ENCODE data around the gene CALY.

DNA sequence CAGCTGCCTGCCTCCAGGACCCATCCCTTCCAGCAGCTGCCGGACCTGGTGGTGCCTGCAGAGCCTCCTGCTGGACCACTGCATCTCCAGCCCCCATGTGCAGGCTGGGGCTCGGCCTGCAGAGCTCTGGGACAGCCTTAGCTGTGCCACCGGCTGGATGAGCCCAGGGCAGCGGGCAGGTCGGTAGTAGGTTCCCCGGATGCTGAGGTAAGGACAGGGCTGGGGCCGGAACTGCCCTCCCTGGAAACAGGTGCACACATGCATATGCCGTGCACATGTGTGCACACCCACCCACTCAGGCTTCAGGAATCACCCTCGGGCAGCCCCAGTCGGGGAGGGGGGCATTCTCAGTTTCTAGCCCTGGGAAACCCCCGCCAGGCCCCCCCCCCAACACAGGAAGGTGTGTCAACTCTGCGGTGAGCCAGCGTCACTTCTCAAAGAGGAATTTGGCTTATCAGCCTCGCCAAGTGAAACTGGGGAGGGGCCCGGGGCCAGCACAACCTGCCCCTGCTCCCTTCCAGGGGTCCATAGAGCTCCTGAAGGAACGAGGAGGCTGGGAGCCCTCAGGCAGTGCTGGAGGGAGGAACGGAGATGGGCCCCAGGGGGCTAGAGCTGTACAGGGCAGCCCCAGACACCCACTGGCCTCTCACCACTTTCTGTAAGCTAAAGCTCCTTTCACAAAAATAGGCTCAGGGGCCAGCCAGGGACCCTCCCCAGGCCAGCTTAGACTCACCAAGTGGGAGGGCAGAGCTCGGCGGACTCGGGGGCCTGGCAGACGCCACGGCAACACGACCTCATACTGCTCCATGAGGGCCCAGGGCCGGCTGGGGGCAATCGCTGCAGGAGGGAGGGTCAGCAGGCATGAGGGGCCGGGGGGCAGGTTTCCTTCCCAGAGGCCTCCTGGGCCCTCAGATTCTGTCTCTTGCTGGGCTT is 61.7 kb downstream of the CALY start:
- TF ChIP-seq, protein P1, sequence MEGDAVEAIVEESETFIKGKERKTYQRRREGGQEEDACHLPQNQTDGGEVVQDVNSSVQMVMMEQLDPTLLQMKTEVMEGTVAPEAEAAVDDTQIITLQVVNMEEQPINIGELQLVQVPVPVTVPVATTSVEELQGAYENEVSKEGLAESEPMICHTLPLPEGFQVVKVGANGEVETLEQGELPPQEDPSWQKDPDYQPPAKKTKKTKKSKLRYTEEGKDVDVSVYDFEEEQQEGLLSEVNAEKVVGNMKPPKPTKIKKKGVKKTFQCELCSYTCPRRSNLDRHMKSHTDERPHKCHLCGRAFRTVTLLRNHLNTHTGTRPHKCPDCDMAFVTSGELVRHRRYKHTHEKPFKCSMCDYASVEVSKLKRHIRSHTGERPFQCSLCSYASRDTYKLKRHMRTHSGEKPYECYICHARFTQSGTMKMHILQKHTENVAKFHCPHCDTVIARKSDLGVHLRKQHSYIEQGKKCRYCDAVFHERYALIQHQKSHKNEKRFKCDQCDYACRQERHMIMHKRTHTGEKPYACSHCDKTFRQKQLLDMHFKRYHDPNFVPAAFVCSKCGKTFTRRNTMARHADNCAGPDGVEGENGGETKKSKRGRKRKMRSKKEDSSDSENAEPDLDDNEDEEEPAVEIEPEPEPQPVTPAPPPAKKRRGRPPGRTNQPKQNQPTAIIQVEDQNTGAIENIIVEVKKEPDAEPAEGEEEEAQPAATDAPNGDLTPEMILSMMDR (IDR thresholded peaks at IDR 0.05): no peak
- TF ChIP-seq, protein P2, sequence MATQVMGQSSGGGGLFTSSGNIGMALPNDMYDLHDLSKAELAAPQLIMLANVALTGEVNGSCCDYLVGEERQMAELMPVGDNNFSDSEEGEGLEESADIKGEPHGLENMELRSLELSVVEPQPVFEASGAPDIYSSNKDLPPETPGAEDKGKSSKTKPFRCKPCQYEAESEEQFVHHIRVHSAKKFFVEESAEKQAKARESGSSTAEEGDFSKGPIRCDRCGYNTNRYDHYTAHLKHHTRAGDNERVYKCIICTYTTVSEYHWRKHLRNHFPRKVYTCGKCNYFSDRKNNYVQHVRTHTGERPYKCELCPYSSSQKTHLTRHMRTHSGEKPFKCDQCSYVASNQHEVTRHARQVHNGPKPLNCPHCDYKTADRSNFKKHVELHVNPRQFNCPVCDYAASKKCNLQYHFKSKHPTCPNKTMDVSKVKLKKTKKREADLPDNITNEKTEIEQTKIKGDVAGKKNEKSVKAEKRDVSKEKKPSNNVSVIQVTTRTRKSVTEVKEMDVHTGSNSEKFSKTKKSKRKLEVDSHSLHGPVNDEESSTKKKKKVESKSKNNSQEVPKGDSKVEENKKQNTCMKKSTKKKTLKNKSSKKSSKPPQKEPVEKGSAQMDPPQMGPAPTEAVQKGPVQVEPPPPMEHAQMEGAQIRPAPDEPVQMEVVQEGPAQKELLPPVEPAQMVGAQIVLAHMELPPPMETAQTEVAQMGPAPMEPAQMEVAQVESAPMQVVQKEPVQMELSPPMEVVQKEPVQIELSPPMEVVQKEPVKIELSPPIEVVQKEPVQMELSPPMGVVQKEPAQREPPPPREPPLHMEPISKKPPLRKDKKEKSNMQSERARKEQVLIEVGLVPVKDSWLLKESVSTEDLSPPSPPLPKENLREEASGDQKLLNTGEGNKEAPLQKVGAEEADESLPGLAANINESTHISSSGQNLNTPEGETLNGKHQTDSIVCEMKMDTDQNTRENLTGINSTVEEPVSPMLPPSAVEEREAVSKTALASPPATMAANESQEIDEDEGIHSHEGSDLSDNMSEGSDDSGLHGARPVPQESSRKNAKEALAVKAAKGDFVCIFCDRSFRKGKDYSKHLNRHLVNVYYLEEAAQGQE (IDR thresholded peaks at IDR 0.05): no peak
- TF ChIP-seq ZSCAN20 (CRISPR knock-in tag; IDR thresholded peaks at IDR 0.05) (no peak), MYC (IDR thresholded peaks at IDR 0.05; ENCODE audit: borderline replicate concordance, low read length) (no peak), MAZ (IDR thresholded peaks at IDR 0.05; ENCODE audit: borderline replicate concordance, low read depth, low read length) (no peak), MAFK (IDR thresholded peaks at IDR 0.05; ENCODE audit: partially characterized antibody) (no peak), CHD2 (IDR thresholded peaks at IDR 0.05; ENCODE audit: low read length, partially characterized antibody) (no peak), POLR2A (IDR thresholded peaks at IDR 0.05; ENCODE audit: low read length) (no peak), ZNF302 (CRISPR knock-in tag; IDR thresholded peaks at IDR 0.05) (no peak), NFE2L2 (conservative IDR thresholded peaks at IDR 0.05; ENCODE audit: low read length) (no peak)
- TF ChIP-seq, protein P3, sequence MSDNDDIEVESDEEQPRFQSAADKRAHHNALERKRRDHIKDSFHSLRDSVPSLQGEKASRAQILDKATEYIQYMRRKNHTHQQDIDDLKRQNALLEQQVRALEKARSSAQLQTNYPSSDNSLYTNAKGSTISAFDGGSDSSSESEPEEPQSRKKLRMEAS (IDR thresholded peaks at IDR 0.05): no peak
- TF ChIP-seq, protein P4, sequence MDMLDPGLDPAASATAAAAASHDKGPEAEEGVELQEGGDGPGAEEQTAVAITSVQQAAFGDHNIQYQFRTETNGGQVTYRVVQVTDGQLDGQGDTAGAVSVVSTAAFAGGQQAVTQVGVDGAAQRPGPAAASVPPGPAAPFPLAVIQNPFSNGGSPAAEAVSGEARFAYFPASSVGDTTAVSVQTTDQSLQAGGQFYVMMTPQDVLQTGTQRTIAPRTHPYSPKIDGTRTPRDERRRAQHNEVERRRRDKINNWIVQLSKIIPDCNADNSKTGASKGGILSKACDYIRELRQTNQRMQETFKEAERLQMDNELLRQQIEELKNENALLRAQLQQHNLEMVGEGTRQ (IDR thresholded peaks at IDR 0.05): no peak
